GM19193 (cell line): ENCODE data around the gene FTMT.

Source experiments
- POLR2A ChIP-seq: IDR thresholded peaks from 4 replicates; pipeline ENCODE4 v1.6.1; 2011; ENCODE audit not compliant: insufficient read depth, insufficient read length; ENCODE audit errors: extremely low read depth

FTMT gene

GRCh38 chr5:121887727-121888126 lies 36.0 kb downstream of the FTMT start:
- TF ChIP-seq POLR2A = no peak

- no peak for TF ChIP-seq POLR2A
Measured at GRCh38 chr5:121890297-121890858, 38.7 kb downstream of the FTMT start.

GRCh38 chr5:121897341-121897740 lies 45.7 kb downstream of the FTMT start:
- TF ChIP-seq POLR2A = no peak

DNA sequence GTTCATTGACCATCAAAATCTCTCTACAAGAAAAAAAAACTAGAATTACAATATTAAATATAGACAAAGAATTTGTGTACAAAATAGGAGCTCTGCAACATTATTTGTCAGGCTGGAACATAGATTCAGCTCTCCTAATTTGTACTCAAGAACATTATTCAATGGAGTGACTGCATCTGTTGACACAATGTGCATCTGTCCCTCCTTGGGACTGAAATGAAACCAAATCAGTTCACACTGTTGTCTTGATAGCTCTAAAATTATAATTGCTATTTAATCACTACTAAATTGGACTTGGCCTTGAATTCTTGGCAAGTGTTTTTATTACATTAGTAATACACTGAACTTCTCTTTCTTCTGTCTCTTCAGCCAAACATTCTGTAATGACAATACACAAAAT lies 47.7 kb downstream of the FTMT start:
- no peak for TF ChIP-seq POLR2A
